DMS 273 (cell line): ENCODE results near the gene RPS26.
"Not testable (repeated sequence)": the region's sequence is repeated elsewhere in the genome, so short reads cannot be mapped to it uniquely, and the experiment has no call there.

Experiments used
- DNase-seq: peaks from one replicate; lab custom pipeline; 2025; ENCODE audit not compliant: unreplicated experiment; lab: John Stamatoyannopoulos, UW

Gene RPS26

GRCh38 chr12:56074396-56074795, 32.7 kb downstream of the RPS26 start:
- no peak for DNase-seq

GRCh38 chr12:56077966-56078365, 36.2 kb downstream of the RPS26 start:
- not testable (repeated sequence) for DNase-seq

DNA sequence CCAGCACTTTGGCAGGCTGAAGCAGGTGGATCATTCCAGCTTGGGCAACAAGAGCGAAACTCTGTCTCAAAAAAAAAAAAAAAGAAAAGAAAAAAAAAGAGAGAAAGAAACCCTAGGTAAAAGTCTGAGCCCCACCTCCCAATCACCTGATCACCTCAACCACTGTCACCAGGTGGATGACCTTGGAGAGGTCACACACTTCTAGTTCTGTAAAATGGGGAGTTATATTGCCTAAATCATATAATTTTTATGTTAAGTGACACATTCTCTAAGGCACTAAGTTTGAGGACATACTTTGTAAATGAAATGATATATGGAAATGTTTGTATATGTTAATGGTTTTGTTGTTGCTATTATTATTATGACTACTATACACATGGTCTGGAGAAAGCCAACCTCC, 36.7 kb downstream of the RPS26 start:
- DNase-seq: no peak

- DNase-seq: peak; percentile 86
These were observed 37.4 kb downstream of the RPS26 start for GRCh38 chr12:56078931-56079722.

DNA sequence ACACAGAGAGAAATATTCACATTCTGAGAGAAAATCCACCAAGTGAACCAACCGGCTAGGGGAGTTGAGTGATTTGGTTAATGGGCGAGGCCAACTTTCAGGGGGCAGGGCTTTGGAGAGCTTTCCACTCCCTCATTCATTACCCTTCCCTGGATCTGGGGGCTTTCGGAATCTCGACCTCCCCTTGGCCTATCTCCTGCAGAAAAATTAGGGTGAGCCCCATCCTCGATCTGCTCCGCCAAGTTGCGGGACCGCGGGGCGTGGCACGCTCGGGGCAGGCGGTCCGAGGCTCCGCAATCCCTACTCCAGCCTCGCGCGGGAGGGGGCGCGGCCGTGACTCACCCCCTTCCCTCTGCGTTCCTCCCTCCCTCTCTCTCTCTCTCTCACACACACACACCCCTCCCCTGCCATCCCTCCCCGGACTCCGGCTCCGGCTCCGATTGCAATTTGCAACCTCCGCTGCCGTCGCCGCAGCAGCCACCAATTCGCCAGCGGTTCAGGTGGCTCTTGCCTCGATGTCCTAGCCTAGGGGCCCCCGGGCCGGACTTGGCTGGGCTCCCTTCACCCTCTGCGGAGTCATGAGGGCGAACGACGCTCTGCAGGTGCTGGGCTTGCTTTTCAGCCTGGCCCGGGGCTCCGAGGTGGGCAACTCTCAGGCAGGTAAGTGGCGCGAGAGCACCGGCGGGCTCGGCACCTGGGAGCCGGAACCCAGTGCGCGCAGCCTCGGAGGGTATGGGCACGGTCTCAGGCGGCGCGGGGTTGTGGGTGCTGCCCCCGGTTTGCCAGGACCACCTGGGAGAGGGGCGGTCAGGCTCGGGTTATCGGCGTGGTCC, 38.2 kb downstream of the RPS26 start, which contains the start of gene ERBB3:
TSS of gene ERBB3 (plus strand) at position 443 of the 833 bp plus-strand sequence. CDS start at position 579, 136 bp downstream.
- DNase-seq: peak; percentile 78

- no peak for DNase-seq
These were observed 38.9 kb downstream of the RPS26 start for GRCh38 chr12:56080556-56081138.

GRCh38 chr12:56081393-56082347, 40.0 kb downstream of the RPS26 start:
- no peak for DNase-seq

- no peak for DNase-seq
These were observed 40.7 kb downstream of the RPS26 start for GRCh38 chr12:56082382-56082781.

DNA sequence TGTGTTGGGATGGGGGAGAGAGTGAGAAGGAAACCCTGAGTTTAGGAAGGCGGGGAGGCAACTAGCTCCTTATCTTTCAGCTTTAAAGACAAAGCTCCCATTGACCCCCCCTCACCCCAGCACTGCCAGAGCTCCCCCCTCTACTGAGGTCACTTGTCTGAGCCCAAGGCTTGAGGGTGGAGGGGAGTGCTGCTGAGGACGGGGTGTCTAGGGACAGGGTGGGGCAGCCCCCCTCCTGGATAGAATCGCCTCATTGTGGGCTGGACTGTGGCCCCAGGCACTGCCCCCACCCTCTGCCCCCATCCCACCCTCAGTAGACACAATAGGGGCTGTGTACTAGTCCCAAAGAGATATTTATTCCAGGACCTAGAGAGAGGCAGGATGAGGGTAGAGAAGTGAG, 41.2 kb downstream of the RPS26 start:
- DNase-seq: no peak

- peak; percentile 66 for DNase-seq
These were observed 43.3 kb downstream of the RPS26 start for GRCh38 chr12:56084958-56085543.

DNA sequence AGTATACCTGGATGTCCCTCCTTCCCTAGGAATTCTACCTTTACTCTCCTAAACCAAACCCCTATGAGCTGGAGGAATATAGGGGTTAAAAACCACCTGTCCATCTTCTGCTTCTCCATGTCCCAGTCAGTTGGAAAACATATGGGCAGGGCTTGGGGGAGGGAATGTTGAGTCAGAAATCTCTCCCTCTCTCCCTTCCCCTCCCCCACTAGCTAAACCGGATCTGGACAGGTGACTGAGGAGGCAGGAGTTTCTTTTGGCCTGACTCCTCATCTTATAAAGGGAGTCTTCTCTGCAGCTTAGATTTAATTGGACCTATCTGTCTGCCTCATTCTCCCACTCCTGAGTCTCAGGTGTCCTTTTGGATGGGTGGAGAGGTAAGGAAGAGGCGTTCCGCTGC, 44.4 kb downstream of the RPS26 start:
- no peak for DNase-seq

DNA sequence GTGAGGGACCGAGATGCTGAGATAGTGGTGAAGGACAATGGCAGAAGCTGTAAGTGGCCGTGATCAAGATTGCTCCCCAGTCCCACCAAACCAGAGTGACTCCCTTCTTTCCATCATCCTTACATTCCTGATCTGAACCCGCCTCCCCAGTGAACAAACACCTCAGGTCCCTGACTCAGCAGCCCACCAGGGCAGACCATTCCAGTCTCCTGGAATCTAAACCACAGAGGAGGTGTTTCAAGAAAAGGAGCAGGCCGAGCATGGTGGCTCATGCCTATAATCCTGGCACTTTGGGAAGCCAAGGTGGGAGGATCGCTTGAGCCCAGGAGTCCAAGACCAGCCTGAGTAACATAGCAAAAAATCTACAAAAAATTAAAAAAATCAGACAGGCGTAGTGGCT, 44.9 kb downstream of the RPS26 start:
- DNase-seq: no peak

GRCh38 chr12:56087220-56087619, 45.5 kb downstream of the RPS26 start:
- peak; percentile 10 for DNase-seq
